Ascending aorta (tissue), 2 donors: Measurements from ENCODE around the gene GRIK3. TPM values are rescaled to one million over a fixed set of nuclear protein-coding genes. Genes with fewer than 3 reads are reported as not detected.
"Not testable (repeated sequence)": the region's sequence is repeated elsewhere in the genome, so short reads cannot be mapped to it uniquely, and the experiment has no call there.

ENCODE experiments used
- DNase-seq, 2 donors: peaks; one replicate each; pipeline ENCODE4 v3.0.0-alpha.2; 2019; ENCODE audit warnings: low spot score in 2 of 2
- H3K27ac ChIP-seq, 2 donors: fragments of 200-600 bp; sonication (generic); one replicate each; pipeline ENCODE4 v1.5.1; 2016 to 2017; ENCODE audit warnings: mild to moderate bottlenecking in 1 of 2
- H3K27me3 ChIP-seq: fragments of 200-600 bp; sonication (generic); one replicate; pipeline ENCODE4 v1.5.1; 2017
- H3K36me3 ChIP-seq, 2 donors: fragments of 200-600 bp; sonication (generic); one replicate each; pipeline ENCODE4 v1.5.1; 2016
- H3K4me1 ChIP-seq, 2 donors: fragments of 200-600 bp; sonication (generic); one replicate each; pipeline ENCODE4 v1.5.1; 2016 to 2017; ENCODE audit warnings: mild to moderate bottlenecking in 1 of 2
- H3K4me3 ChIP-seq, 2 donors: fragments of 200-600 bp; sonication (generic); one replicate each; pipeline ENCODE4 v1.5.1; 2016 to 2017; ENCODE audit warnings: mild to moderate bottlenecking in 1 of 2
- H3K9me3 ChIP-seq, 2 donors: fragments of 200-600 bp; sonication (generic); one replicate each; pipeline ENCODE4 v1.5.1; 2016
- CTCF ChIP-seq, 3 experiments: fragments of 200-600 bp in 2 of 3; fragments of 450-650 bp in 1 of 3; sonication (generic) in 2 of 3; IDR thresholded peaks; one replicate each; pipeline ENCODE4 v1.5.1; 2016 to 2019; ENCODE audit warnings: antibody characterized with exemption in 3 of 3, mild to moderate bottlenecking in 1 of 3, moderate library complexity in 1 of 3
- intact Hi-C: fragments of 100-400 bp; cut with DNase I; formaldehyde crosslinking; loops from one replicate; pipeline ENCODE4 v1.15.1; 2023
- total RNA-seq: library from RNA; depleted of rRNA; stranded (reverse); fragments of >200 nt; gene quantifications from one replicate; pipeline ENCODE4 v1.1.0, GENCODE V29; 2016

Gene GRIK3
- total RNA-seq, 1 donor from 2014 or later = under 0.01 TPM

GRCh38 chr1:36911561-36912364, 122.6 kb downstream of the GRIK3 start:
- TF ChIP-seq CTCF (IDR thresholded peaks at IDR 0.05) = no peak
- H3K27me3 ChIP-seq = no peaks in the 10 kb centered on the region
- no peak overlapping the region for H3K27ac ChIP-seq
- no peaks in the 10 kb centered on the region for H3K4me1 ChIP-seq
- intact Hi-C loops = no loop called here
- no peak overlapping the region for H3K4me3 ChIP-seq
- DNase-seq = no peak
- no peaks in the 10 kb centered on the region for H3K9me3 ChIP-seq
- no peaks in the 10 kb centered on the region for H3K36me3 ChIP-seq

GRCh38 chr1:36910886-36911540, 123.3 kb downstream of the GRIK3 start:
- H3K27me3 ChIP-seq = no peaks in the 10 kb centered on the region

GRCh38 chr1:36909946-36910725, 124.2 kb downstream of the GRIK3 start:
- Histone ChIP-seq H3K4me1 (no peaks in the 10 kb centered on the region), H3K9me3 (no peaks in the 10 kb centered on the region), H3K4me3 (no peak overlapping the region), H3K27me3 (no peaks in the 10 kb centered on the region), H3K36me3 (no peaks in the 10 kb centered on the region), H3K27ac (no peak overlapping the region)
- DNase-seq = no peak
- intact Hi-C loops = no loop called here
- no peak for TF ChIP-seq CTCF (IDR thresholded peaks at IDR 0.05)

More at GRCh38 chr1:36910886-36911540, 123.3 kb downstream of the GRIK3 start:
- intact Hi-C loops = no loop called here
- no peak for TF ChIP-seq CTCF (IDR thresholded peaks at IDR 0.05)
- Histone ChIP-seq H3K36me3 (no peaks in the 10 kb centered on the region), H3K4me3 (no peak overlapping the region), H3K9me3 (no peaks in the 10 kb centered on the region), H3K4me1 (no peaks in the 10 kb centered on the region), H3K27ac (no peak overlapping the region)
- DNase-seq = no peak

GRCh38 chr1:36909359-36909758, 125.0 kb downstream of the GRIK3 start:
- H3K27me3 ChIP-seq, DNase-seq, H3K4me3 ChIP-seq, intact Hi-C loops, H3K9me3 ChIP-seq, H3K4me1 ChIP-seq, H3K27ac ChIP-seq, H3K36me3 ChIP-seq: not testable (repeated sequence)

GRCh38 chr1:36908096-36908495, 126.2 kb downstream of the GRIK3 start:
- H3K27me3 ChIP-seq = no peaks in the 10 kb centered on the region
- no peak for DNase-seq
- no peaks in the 10 kb centered on the region for H3K4me1 ChIP-seq
- no peak overlapping the region for H3K4me3 ChIP-seq
- H3K27ac ChIP-seq = no peak overlapping the region
- intact Hi-C loops = no loop called here
- H3K36me3 ChIP-seq = no peaks in the 10 kb centered on the region
- TF ChIP-seq CTCF (IDR thresholded peaks at IDR 0.05) = no peak
- no peaks in the 10 kb centered on the region for H3K9me3 ChIP-seq

GRCh38 chr1:36906555-36906954, 127.8 kb downstream of the GRIK3 start:
- no peaks in the 10 kb centered on the region for H3K4me1 ChIP-seq
- H3K27me3 ChIP-seq = no peaks in the 10 kb centered on the region
- no peaks in the 10 kb centered on the region for H3K9me3 ChIP-seq
- TF ChIP-seq CTCF (IDR thresholded peaks at IDR 0.05) = no peak
- no peaks in the 10 kb centered on the region for H3K36me3 ChIP-seq
- no peak overlapping the region for H3K27ac ChIP-seq
- no peak overlapping the region for H3K4me3 ChIP-seq
- intact Hi-C loops = no loop called here
- no peak for DNase-seq
